Caco-2 (cell line): Measurements from ENCODE around the gene IGFN1. TPM values are rescaled to one million over a fixed set of nuclear protein-coding genes. Genes with fewer than 3 reads are reported as not detected.

Experiments used
- BruUV-seq: library from RNA; stranded (reverse); fragments of 400-500 nt; replicated peaks from 2 replicates; lab custom pipeline; 2021; lab: Mats Ljungman, UMichigan
- CTCF ChIA-PET: fragments of 300-600 bp; sonication (Branson Sonifier 250); formaldehyde crosslinking; loops from one replicate; lab custom pipeline; 2022; ENCODE audit warnings: antibody characterized with exemption; lab: Charles Lee
- POLR2A ChIA-PET: fragments of 300-600 bp; sonication (Branson Sonifier 250); formaldehyde crosslinking; loops from one replicate; lab custom pipeline; 2022; ENCODE audit warnings: antibody characterized with exemption; lab: Charles Lee
- DNase-seq, 2 experiments: peaks; one replicate each; pipeline versions ENCODE4 v3.0.0 to v3.0.0-alpha.2; 2020 to 2022
- H3K27me3 ChIP-seq: replicated peaks from 2 replicates; pipeline ENCODE4 v1.6.0; 2011; ENCODE audit warnings: low read length; ENCODE audit not compliant: control insufficient read depth, insufficient read depth
- H3K36me3 ChIP-seq: 2 replicates; pipeline ENCODE4 v1.5.1; 2011; ENCODE audit warnings: low read length; ENCODE audit not compliant: control insufficient read depth, insufficient read depth
- H3K4me1 ChIP-seq: fragments of 250-450 bp; sonication (Bioruptor Pico); 2 replicates; pipeline ENCODE4 v1.5.1; 2020; ENCODE audit warnings: mild to moderate bottlenecking
- H3K4me3 ChIP-seq: 2 replicates; pipeline ENCODE4 v1.5.1; 2011; ENCODE audit warnings: low read depth, mild to moderate bottlenecking, control low read depth, low read length
- H3K9me3 ChIP-seq: fragments of 250-450 bp; sonication (Bioruptor Pico); 2 replicates; pipeline ENCODE4 v1.5.1; 2020; ENCODE audit warnings: mild to moderate bottlenecking, moderate library complexity
- H3K27ac Mint-ChIP-seq: one replicate; pipeline ENCODE4 v1.8.0; 2022; ENCODE audit warnings: mixed read lengths; ENCODE audit not compliant: unreplicated experiment
- H3K27me3 Mint-ChIP-seq: one replicate; pipeline ENCODE4 v1.8.0; 2022; ENCODE audit warnings: mixed read lengths; ENCODE audit not compliant: insufficient read depth, unreplicated experiment
- H3K36me3 Mint-ChIP-seq: one replicate; pipeline ENCODE4 v1.8.0; 2022; ENCODE audit warnings: mild to moderate bottlenecking, mixed read lengths; ENCODE audit not compliant: insufficient read depth, unreplicated experiment
- H3K4me1 Mint-ChIP-seq: one replicate; pipeline ENCODE4 v1.8.0; 2022; ENCODE audit warnings: low read depth, mixed read lengths; ENCODE audit not compliant: unreplicated experiment
- H3K4me3 Mint-ChIP-seq: one replicate; pipeline ENCODE4 v1.8.0; 2022; ENCODE audit warnings: mild to moderate bottlenecking, moderate library complexity, mixed read lengths; ENCODE audit not compliant: unreplicated experiment
- H3K9me3 Mint-ChIP-seq: one replicate; pipeline ENCODE4 v1.8.0; 2022; ENCODE audit warnings: mixed read lengths; ENCODE audit not compliant: unreplicated experiment
- CTCF ChIP-seq, 2 experiments: fragments of 200-600 bp in 1 of 2; IDR thresholded peaks; 1 replicate in 1 of 2; 2 replicates in 1 of 2; pipeline versions ENCODE4 v1.5.1 to v1.8.0; 2011 to 2022; ENCODE audit warnings: antibody characterized with exemption in 1 of 2, control low read depth in 1 of 2, inconsistent platforms in 1 of 2, low read depth in 1 of 2, low read length in 1 of 2, mild to moderate bottlenecking in 1 of 2, moderate library complexity in 1 of 2; ENCODE audit not compliant: insufficient read depth in 1 of 2, severe bottlenecking in 1 of 2, unreplicated experiment in 1 of 2
- intact Hi-C: fragments of 100-400 bp; cut with micrococcal nuclease; formaldehyde crosslinking; loops from one replicate; pipeline ENCODE4 v1.10.0; 2022; ENCODE audit not compliant: unreplicated experiment
- total RNA-seq: library from RNA; stranded (reverse); gene quantifications from 2 replicates; pipeline ENCODE4 v1.2.3, GENCODE V29; 2022

Gene IGFN1
- total RNA-seq, 1 experiment from 2014 or later: 0.23 TPM

- H3K36me3 Mint-ChIP-seq: no peaks in the 10 kb centered on the region
- H3K27me3 Mint-ChIP-seq: peaks cover 3% of the 10 kb centered on the region
- Histone ChIP-seq H3K36me3 (no peaks in the 10 kb centered on the region), H3K4me1 (no peaks in the 10 kb centered on the region), H3K27me3 (no peaks in the 10 kb centered on the region; the same call in 1 of the 2 replicates), H3K9me3 (no peaks in the 10 kb centered on the region), H3K4me3 (no peak overlapping the region)
- no peak overlapping the region for H3K27ac Mint-ChIP-seq
- BruUV-seq: no TSS peak
- no peak overlapping the region for H3K4me3 Mint-ChIP-seq
- TF ChIP-seq CTCF (IDR thresholded peaks at IDR 0.05; ENCODE audit: insufficient read depth in 1 of 2, low read depth in 1 of 2, low read length in 1 of 2, severe bottlenecking in 1 of 2, unreplicated experiment in 1 of 2): no peak
- ChIA-PET CTCF (interaction anchor here (0.5 to 1.1 kb wide), 2 partner anchors 27 to 98 kb away, joined by 3 to 4 read pairs; no protein-coding TSS in a partner anchor), POLR2A (no interaction called here)
- peaks cover 10% of the 10 kb centered on the region for H3K9me3 Mint-ChIP-seq
- DNase-seq: no peak
- H3K4me1 Mint-ChIP-seq: peaks cover 8% of the 10 kb centered on the region
- intact Hi-C loops: loop anchor here (2.0 kb wide), 1 partner anchor 39 kb away; no protein-coding TSS in a partner anchor
Measured at GRCh38 chr1:201183753-201184152, 6.9 kb upstream of the IGFN1 start.

GRCh38 chr1:201184307-201185122 lies 6.1 kb upstream of the IGFN1 start:
- Mint-ChIP-seq H3K27me3 (peaks cover 3% of the 10 kb centered on the region), H3K9me3 (peaks cover 3% of the 10 kb centered on the region), H3K36me3 (no peaks in the 10 kb centered on the region), H3K27ac (no peak overlapping the region), H3K4me1 (peaks cover 8% of the 10 kb centered on the region), H3K4me3 (no peak overlapping the region)
- Histone ChIP-seq H3K9me3 (no peaks in the 10 kb centered on the region), H3K4me1 (no peaks in the 10 kb centered on the region), H3K4me3 (no peak overlapping the region), H3K27me3 (no peaks in the 10 kb centered on the region; the same call in 1 of the 2 replicates), H3K36me3 (no peaks in the 10 kb centered on the region)
- no TSS peak for BruUV-seq
- intact Hi-C loops: loop anchor here (1.0 to 2.0 kb wide), 2 partner anchors 35 to 38 kb away; no protein-coding TSS in a partner anchor
- CTCF ChIA-PET: interaction anchor here (0.5 to 1.8 kb wide), 3 partner anchors 27 to 98 kb away, joined by 3 to 4 read pairs (median 3); partner anchors contain the start of gene TMEM9
- POLR2A ChIA-PET: no interaction called here
- peak; percentile 68 to 70 for DNase-seq
- TF ChIP-seq CTCF (IDR thresholded peaks at IDR 0.05; ENCODE audit: insufficient read depth in 1 of 2, low read depth in 1 of 2, low read length in 1 of 2, severe bottlenecking in 1 of 2, unreplicated experiment in 1 of 2): peak; percentile 69 to 86

GRCh38 chr1:201185123-201185453 lies 5.5 kb upstream of the IGFN1 start:
- no peak for TF ChIP-seq CTCF (IDR thresholded peaks at IDR 0.05; ENCODE audit: insufficient read depth in 1 of 2, low read depth in 1 of 2, low read length in 1 of 2, severe bottlenecking in 1 of 2, unreplicated experiment in 1 of 2)

More at GRCh38 chr1:201185123-201185453, 5.5 kb upstream of the IGFN1 start:
- H3K36me3 ChIP-seq: no peaks in the 10 kb centered on the region
- no peak for DNase-seq
- CTCF ChIA-PET: interaction anchor here (0.8 to 1.8 kb wide), 2 partner anchors 31 to 36 kb away, joined by 3 to 6 read pairs; partner anchors contain the start of gene TMEM9
- intact Hi-C loops: loop anchor here (1.0 to 2.0 kb wide), 2 partner anchors 36 to 38 kb away; no protein-coding TSS in a partner anchor
- no peaks in the 10 kb centered on the region for H3K9me3 ChIP-seq
- H3K27ac Mint-ChIP-seq: no peak overlapping the region
- H3K4me3 ChIP-seq: no peak overlapping the region
- no TSS peak for BruUV-seq
- no peaks in the 10 kb centered on the region for H3K9me3 Mint-ChIP-seq
- POLR2A ChIA-PET: no interaction called here
- H3K4me3 Mint-ChIP-seq: no peak overlapping the region
- H3K4me1 ChIP-seq: no peaks in the 10 kb centered on the region
- no peaks in the 10 kb centered on the region for H3K36me3 Mint-ChIP-seq
- H3K27me3 Mint-ChIP-seq: peaks cover 3% of the 10 kb centered on the region
- no peaks in the 10 kb centered on the region; the same call in 1 of the 2 replicates for H3K27me3 ChIP-seq
- peaks cover 8% of the 10 kb centered on the region for H3K4me1 Mint-ChIP-seq
